GM12878 (cell line): ENCODE data around the gene GUCY1A1. TPM values are rescaled to one million over a fixed set of nuclear protein-coding genes. Genes with fewer than 3 reads are reported as not detected.

ENCODE experiments used
- ATAC-seq: fragments of 200-7000 bp; cut with Tn5 transposase; 3 replicates; pipeline ENCODE4 v1.9.1; 2020; ENCODE audit warnings: mild to moderate bottlenecking, moderate library complexity
- BruUV-seq: library from RNA; stranded (reverse); fragments of 400-500 nt; replicated peaks from 2 replicates; lab custom pipeline; 2021; lab: Mats Ljungman, UMichigan
- CTCF ChIA-PET: fragments of 300-600 bp; sonication (Branson Sonifier 250); formaldehyde crosslinking; extraction: SDS; loops from one replicate; lab custom pipeline; 2021; ENCODE audit warnings: inconsistent platforms; lab: Yijun Ruan, JAX
- POLR2A ChIA-PET: fragments of 350-600 bp; formaldehyde crosslinking; extraction: SDS; loops from one replicate; lab custom pipeline; 2021; ENCODE audit warnings: inconsistent platforms; lab: Charles Lee
- RAD21 ChIA-PET: fragments of 300-600 bp; sonication (Branson Sonifier 250); formaldehyde crosslinking; loops from one replicate; lab custom pipeline; 2023; ENCODE audit warnings: antibody characterized with exemption; ENCODE audit not compliant: unreplicated experiment; lab: Charles Lee
- SMC1A ChIA-PET: fragments of 300-600 bp; sonication (Branson Sonifier 250); formaldehyde crosslinking; loops from one replicate; lab custom pipeline; 2023; ENCODE audit not compliant: unreplicated experiment, uncharacterized antibody; lab: Charles Lee
- DNase-seq: peaks from one replicate; pipeline ENCODE4 v3.0.0-alpha.2; 2011; ENCODE audit warnings: low read depth, low spot score
- FAIRE-seq: peaks from 3 replicates; lab custom pipeline; 2011; peaks lifted over from hg19 to GRCh38; lab: Jason Lieb, UNC
- H2AFZ ChIP-seq: 2 replicates; pipeline ENCODE4 v1.6.0; 2011; ENCODE audit warnings: low read depth, low read length, control low read depth; ENCODE audit not compliant: control insufficient read depth
- H3K27ac ChIP-seq: 2 replicates; pipeline ENCODE4 v1.5.1; 2011; ENCODE audit warnings: control low read depth; ENCODE audit not compliant: control insufficient read depth, insufficient read depth
- H3K27me3 ChIP-seq, 2 experiments: replicated peaks in 1 of 2; 2 replicates each; pipeline versions ENCODE4 v1.6.0 to v1.6.1; 2011; ENCODE audit warnings: low read length in 1 of 2; ENCODE audit not compliant: control insufficient read depth in 2 of 2, insufficient read depth in 2 of 2
- H3K36me3 ChIP-seq, 2 experiments: 2 replicates each; pipeline ENCODE4 v1.5.1; 2011; ENCODE audit warnings: low read length in 1 of 2; ENCODE audit not compliant: control insufficient read depth in 2 of 2, insufficient read depth in 2 of 2
- H3K4me1 ChIP-seq: 2 replicates; pipeline ENCODE4 v1.6.1; 2011; ENCODE audit warnings: mild to moderate bottlenecking, low read length, moderate library complexity, mixed read lengths; ENCODE audit not compliant: control insufficient read depth, insufficient read depth
- H3K4me2 ChIP-seq: 2 replicates; pipeline ENCODE4 v1.6.0; 2011; ENCODE audit warnings: control low read depth; ENCODE audit not compliant: control insufficient read depth, insufficient read depth
- H3K4me3 ChIP-seq: fragments of 200-600 bp; sonication (generic); 2 replicates; pipeline ENCODE4 v1.5.1; 2016
- H3K79me2 ChIP-seq: 2 replicates; pipeline ENCODE4 v1.6.0; 2011; ENCODE audit warnings: low read length; ENCODE audit not compliant: control insufficient read depth, insufficient read depth
- H3K9ac ChIP-seq: 2 replicates; pipeline ENCODE4 v1.8.0; 2011; ENCODE audit warnings: low read length, control low read depth, mixed read lengths; ENCODE audit not compliant: control insufficient read depth, insufficient read depth
- H3K9me3 ChIP-seq: replicated peaks from 3 replicates; pipeline ENCODE4 v1.5.1; 2011; ENCODE audit warnings: mild to moderate bottlenecking, low read length; ENCODE audit not compliant: control insufficient read depth, insufficient read depth
- H4K20me1 ChIP-seq: 2 replicates; pipeline ENCODE4 v1.6.0; 2011; ENCODE audit not compliant: control insufficient read depth, insufficient read depth
- CHD1 ChIP-seq: IDR thresholded peaks from 2 replicates; pipeline ENCODE4 v1.6.1; 2012; ENCODE audit warnings: low read depth, low read length, improper control_type of control experiment
- ETV6 ChIP-seq, 2 experiments: fragments of 450-650 bp in 1 of 2; IDR thresholded peaks in 1 of 2; conservative IDR thresholded peaks in 1 of 2; 2 replicates each; pipeline ENCODE4 v1.6.1; 2014; ENCODE audit warnings: antibody characterized with exemption in 1 of 2, borderline replicate concordance in 1 of 2, low read depth in 1 of 2, mild to moderate bottlenecking in 1 of 2, moderate library complexity in 1 of 2
- GATAD2B ChIP-seq: fragments of 450-650 bp; conservative IDR thresholded peaks from 2 replicates; pipeline ENCODE4 v1.6.1; 2017; ENCODE audit warnings: low read depth, mild to moderate bottlenecking, moderate library complexity
- KAT2A ChIP-seq: conservative IDR thresholded peaks from 2 replicates; pipeline ENCODE4 v1.6.1; 2011; ENCODE audit warnings: low read depth, low read length; ENCODE audit not compliant: control insufficient read depth
- NFYA ChIP-seq: IDR thresholded peaks from 2 replicates; pipeline ENCODE4 v1.6.1; 2011; ENCODE audit warnings: low read depth, mild to moderate bottlenecking, low read length, improper control_type of control experiment, borderline replicate concordance
- POLR2A ChIP-seq: IDR thresholded peaks from 2 replicates; pipeline ENCODE4 v1.6.1; 2011; ENCODE audit warnings: low read depth, mild to moderate bottlenecking, low read length
- STAT1 ChIP-seq: fragments of 450-650 bp; conservative IDR thresholded peaks from 2 replicates; pipeline ENCODE4 v1.6.1; 2014; ENCODE audit warnings: antibody characterized with exemption, mild to moderate bottlenecking
- SUPT20H ChIP-seq: IDR thresholded peaks from 2 replicates; pipeline ENCODE4 v1.6.1; 2011; ENCODE audit warnings: low read depth, mild to moderate bottlenecking, low read length, moderate library complexity, borderline replicate concordance; ENCODE audit not compliant: control insufficient read depth
- WGBS: methylation state at CpG from one replicate; pipeline ENCODE4 v1.1.6; 2016; ENCODE audit warnings: low lambda C conversion rate; ENCODE audit not compliant: insufficient replicate concordance, insufficient coverage; ENCODE audit errors: missing lambda C conversion rate; 5-methylcytosine and 5-hydroxymethylcytosine counted together
- in situ Hi-C: fragments of 300-500 bp; cut with MboI; formaldehyde crosslinking; loops from 9 replicates; pipeline ENCODE4 v1.14.3; 2018; ENCODE audit warnings: mixed read lengths
- intact Hi-C: fragments of 100-400 bp; cut with micrococcal nuclease; formaldehyde crosslinking; loops from one replicate; pipeline ENCODE4 v1.14.2; 2022; ENCODE audit not compliant: unreplicated experiment
- polyA plus RNA-seq, 11 experiments: library from polyadenylated mRNA; depleted of rRNA in 4 of 11; unstranded in 6 of 11; stranded (reverse) in 5 of 11; fragments of >200 nt; fragmentation: Nextera tagmentation in 4 of 11; fragmentation: Illumina TruSeq in 1 of 11; extraction: Ambion mirVana in 4 of 11; extraction: Trizol in 1 of 11; gene quantifications; 1 replicate in 1 of 11; 2 replicates in 10 of 11; pipeline versions ENCODE4 v1.2.1 to v1.2.3, GENCODE V29; 2011 to 2016; ENCODE audit warnings: inconsistent platforms in 2 of 11, missing spikeins in 2 of 11, low read depth in 1 of 11
- total RNA-seq, 4 experiments: library from RNA; depleted of rRNA in 3 of 4; stranded (reverse); fragments of >200 nt in 3 of 4; fragmentation: Illumina TruSeq in 1 of 4; extraction: Trizol in 1 of 4; gene quantifications; 2 replicates each; pipeline versions ENCODE4 v1.2.1 to v1.2.3, GENCODE V29; 2013 to 2021
- TF ChIP-seq, protein P1 (sequence below): IDR thresholded peaks from 2 replicates; pipeline ENCODE4 v1.6.1; 2012; ENCODE audit warnings: mild to moderate bottlenecking, low read depth, low read length
- TF ChIP-seq, protein P2 (sequence below): fragments of 450-650 bp; IDR thresholded peaks from 2 replicates; pipeline ENCODE4 v1.6.1; 2017; ENCODE audit warnings: mild to moderate bottlenecking, moderate library complexity

GUCY1A1 gene
- total and polyA plus RNA-seq, 10 of the 15 experiments (the other 5 are each of a cell fraction or from before 2014, with no cell fraction given), result 0.44 to 22.6 (median 0.55) TPM

DNA sequence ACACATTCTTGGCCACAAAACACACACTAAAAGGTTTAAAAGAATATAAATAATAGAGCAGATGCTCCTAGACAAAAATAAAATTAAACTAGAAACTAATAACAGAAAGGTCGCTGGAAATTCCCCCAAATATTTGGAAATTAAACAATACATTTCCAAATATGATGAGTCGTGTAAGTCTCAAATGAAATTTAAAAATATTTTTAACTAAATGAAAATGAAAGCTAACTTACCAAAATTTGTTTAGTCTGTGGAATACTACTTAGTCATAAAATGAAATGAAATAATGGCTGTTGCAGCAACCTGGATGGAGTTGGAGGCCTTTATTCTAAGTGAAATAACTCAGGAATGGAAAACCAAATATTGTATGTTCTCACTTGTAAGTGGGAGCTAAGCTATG lies 20.6 kb upstream of the GUCY1A1 start:
- no peaks in the 10 kb centered on the region for H3K79me2 ChIP-seq
- H4K20me1 ChIP-seq, result no peaks in the 10 kb centered on the region
- CTCF ChIA-PET, result interaction anchor here (1.1 to 1.4 kb wide), 4 partner anchors 10 to 131 kb away, joined by 3 read pairs; no protein-coding TSS in a partner anchor
- no peak overlapping the region for H3K9ac ChIP-seq
- H3K27ac ChIP-seq, result no peak overlapping the region
- H3K36me3 ChIP-seq, result no peaks in the 10 kb centered on the region
- no peak overlapping the region for H2AFZ ChIP-seq
- no peaks in the 10 kb centered on the region for H3K4me1 ChIP-seq
- WGBS, result 24% methylated on average over 2 of the region's 2 CpGs
- TF ChIP-seq CHD1, result no peak
- no peak for TF ChIP-seq ETV6 (conservative IDR thresholded peaks at IDR 0.05 in 1 of 2, IDR thresholded peaks at IDR 0.05 in 1 of 2; ENCODE audit: borderline replicate concordance in 1 of 2, low read depth in 1 of 2)
- no peak for TF ChIP-seq STAT1
- TF ChIP-seq GATAD2B, result no peak
- TF ChIP-seq SUPT20H, result no peak
- no peak for TF ChIP-seq POLR2A
- no peak for TF ChIP-seq NFYA
- no peak for TF ChIP-seq KAT2A
- TF ChIP-seq, protein P1, sequence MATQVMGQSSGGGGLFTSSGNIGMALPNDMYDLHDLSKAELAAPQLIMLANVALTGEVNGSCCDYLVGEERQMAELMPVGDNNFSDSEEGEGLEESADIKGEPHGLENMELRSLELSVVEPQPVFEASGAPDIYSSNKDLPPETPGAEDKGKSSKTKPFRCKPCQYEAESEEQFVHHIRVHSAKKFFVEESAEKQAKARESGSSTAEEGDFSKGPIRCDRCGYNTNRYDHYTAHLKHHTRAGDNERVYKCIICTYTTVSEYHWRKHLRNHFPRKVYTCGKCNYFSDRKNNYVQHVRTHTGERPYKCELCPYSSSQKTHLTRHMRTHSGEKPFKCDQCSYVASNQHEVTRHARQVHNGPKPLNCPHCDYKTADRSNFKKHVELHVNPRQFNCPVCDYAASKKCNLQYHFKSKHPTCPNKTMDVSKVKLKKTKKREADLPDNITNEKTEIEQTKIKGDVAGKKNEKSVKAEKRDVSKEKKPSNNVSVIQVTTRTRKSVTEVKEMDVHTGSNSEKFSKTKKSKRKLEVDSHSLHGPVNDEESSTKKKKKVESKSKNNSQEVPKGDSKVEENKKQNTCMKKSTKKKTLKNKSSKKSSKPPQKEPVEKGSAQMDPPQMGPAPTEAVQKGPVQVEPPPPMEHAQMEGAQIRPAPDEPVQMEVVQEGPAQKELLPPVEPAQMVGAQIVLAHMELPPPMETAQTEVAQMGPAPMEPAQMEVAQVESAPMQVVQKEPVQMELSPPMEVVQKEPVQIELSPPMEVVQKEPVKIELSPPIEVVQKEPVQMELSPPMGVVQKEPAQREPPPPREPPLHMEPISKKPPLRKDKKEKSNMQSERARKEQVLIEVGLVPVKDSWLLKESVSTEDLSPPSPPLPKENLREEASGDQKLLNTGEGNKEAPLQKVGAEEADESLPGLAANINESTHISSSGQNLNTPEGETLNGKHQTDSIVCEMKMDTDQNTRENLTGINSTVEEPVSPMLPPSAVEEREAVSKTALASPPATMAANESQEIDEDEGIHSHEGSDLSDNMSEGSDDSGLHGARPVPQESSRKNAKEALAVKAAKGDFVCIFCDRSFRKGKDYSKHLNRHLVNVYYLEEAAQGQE, result no peak
- TF ChIP-seq, protein P2, sequence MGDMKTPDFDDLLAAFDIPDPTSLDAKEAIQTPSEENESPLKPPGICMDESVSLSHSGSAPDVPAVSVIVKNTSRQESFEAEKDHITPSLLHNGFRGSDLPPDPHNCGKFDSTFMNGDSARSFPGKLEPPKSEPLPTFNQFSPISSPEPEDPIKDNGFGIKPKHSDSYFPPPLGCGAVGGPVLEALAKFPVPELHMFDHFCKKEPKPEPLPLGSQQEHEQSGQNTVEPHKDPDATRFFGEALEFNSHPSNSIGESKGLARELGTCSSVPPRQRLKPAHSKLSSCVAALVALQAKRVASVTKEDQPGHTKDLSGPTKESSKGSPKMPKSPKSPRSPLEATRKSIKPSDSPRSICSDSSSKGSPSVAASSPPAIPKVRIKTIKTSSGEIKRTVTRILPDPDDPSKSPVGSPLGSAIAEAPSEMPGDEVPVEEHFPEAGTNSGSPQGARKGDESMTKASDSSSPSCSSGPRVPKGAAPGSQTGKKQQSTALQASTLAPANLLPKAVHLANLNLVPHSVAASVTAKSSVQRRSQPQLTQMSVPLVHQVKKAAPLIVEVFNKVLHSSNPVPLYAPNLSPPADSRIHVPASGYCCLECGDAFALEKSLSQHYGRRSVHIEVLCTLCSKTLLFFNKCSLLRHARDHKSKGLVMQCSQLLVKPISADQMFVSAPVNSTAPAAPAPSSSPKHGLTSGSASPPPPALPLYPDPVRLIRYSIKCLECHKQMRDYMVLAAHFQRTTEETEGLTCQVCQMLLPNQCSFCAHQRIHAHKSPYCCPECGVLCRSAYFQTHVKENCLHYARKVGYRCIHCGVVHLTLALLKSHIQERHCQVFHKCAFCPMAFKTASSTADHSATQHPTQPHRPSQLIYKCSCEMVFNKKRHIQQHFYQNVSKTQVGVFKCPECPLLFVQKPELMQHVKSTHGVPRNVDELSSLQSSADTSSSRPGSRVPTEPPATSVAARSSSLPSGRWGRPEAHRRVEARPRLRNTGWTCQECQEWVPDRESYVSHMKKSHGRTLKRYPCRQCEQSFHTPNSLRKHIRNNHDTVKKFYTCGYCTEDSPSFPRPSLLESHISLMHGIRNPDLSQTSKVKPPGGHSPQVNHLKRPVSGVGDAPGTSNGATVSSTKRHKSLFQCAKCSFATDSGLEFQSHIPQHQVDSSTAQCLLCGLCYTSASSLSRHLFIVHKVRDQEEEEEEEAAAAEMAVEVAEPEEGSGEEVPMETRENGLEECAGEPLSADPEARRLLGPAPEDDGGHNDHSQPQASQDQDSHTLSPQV, result no peak
- H3K9me3 ChIP-seq, result no peaks in the 10 kb centered on the region
- no peak for DNase-seq
- H3K4me3 ChIP-seq, result no peak overlapping the region
- SMC1A ChIA-PET, result interaction anchor here (0.8 to 3.4 kb wide), 7 partner anchors 14 to 117 kb away, joined by 3 to 21 read pairs (median 3); no protein-coding TSS in a partner anchor
- BruUV-seq, result no TSS peak
- no peaks in the 10 kb centered on the region for H3K27me3 ChIP-seq
- POLR2A ChIA-PET, result no interaction called here
- FAIRE-seq, result no peak
- RAD21 ChIA-PET, result interaction anchor here (1.0 to 4.7 kb wide), 3 partner anchors 14 to 22 kb away, joined by 3 to 25 read pairs (median 3); partner anchors contain the start of gene GUCY1A1
- intact Hi-C loops, result no loop called here
- no peak overlapping the region for H3K4me2 ChIP-seq
- in situ Hi-C loops, result no loop called here
- ATAC-seq, result no peak
